ENCODE data around the gene PCNT.
"Not testable (repeated sequence)": the region's sequence is repeated elsewhere in the genome, so short reads cannot be mapped to it uniquely, and the experiment has no call there.

The PCNT gene

DNA sequence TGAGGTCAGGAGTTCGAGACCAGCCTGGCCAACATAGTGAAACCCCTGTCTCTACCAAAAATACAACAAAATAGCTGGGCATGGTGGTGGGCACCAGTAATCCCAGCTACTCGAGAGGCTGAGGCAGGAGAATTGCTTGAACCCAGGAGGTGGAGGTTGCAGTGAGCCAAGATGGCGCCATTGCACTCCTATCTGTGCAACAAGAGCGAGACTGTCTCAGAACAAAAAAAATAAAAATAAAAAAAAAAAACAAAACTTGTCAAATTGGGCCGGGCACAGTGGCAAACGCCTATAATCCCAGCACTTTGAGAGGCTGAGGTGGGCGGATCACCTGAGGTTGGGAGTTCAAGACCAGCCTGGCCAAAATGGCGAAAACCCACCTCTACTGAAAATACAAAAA is 13.7 kb upstream of the PCNT start:
- DNase-seq, result not testable (repeated sequence)

- no peak for DNase-seq
Observed at GRCh38 chr21:46311568-46311967, 12.4 kb upstream of the PCNT start.

- no peak for DNase-seq
Observed at GRCh38 chr21:46312949-46313348, 11.0 kb upstream of the PCNT start.

DNA sequence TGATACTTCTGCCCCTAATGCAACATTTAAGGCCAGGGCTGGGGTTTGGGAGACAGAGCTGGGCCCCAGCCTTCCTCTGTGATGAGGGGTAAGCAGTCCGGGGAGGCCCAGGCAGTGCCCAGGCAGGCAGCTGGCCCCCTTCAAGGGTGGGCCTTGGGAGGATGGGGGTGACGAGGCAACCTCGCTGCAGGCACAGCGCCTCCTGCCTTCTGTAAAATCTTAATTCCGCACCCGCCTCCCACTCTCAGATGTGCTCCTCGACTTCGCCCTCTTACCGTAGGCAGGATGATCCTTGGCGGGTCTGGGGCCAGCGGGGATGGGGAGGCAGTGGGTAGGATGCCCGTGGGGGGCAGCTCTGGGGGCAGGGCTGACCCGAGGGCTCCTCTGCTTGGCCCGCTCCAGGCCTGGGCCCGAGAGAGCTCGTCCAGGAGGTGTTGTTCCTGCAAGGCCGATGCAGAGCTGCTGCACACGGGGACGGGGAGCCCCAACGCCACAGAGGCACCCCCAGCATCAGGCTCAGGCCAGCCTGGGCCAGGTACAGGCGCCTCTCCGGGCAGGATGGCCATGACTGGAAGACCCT is 9.4 kb upstream of the PCNT start:
- no peak for DNase-seq

DNA sequence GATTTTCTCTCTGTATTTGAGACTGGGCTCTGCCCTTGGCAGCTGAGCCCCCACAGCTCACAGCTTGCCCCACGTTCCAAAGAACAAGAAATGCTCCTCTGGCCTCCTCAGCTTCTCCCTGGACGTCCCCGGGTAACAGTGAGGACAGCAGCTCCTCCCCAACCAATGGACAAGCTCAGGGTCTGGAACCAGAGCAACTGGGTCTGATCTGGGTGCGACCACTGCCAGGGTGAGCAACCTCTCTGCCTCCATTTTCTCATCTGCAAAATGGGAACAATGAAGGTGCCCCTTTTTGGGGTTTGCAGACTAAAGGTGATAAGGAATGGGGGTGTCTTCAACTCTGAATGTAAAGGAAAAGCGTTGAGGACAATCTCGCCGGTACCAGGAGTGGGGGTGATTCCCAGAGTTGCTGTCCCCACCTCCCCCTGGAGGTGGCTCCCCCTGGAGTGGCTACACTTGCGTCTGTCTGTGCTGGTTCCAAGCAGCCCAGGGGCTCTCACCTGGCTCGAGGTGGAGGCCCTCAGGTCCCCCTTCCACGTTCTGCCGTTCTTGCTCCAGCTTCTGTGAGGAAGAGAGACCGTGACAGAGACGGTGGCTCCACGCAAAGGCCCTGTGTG is 7.1 kb upstream of the PCNT start:
- no peak for DNase-seq

DNA sequence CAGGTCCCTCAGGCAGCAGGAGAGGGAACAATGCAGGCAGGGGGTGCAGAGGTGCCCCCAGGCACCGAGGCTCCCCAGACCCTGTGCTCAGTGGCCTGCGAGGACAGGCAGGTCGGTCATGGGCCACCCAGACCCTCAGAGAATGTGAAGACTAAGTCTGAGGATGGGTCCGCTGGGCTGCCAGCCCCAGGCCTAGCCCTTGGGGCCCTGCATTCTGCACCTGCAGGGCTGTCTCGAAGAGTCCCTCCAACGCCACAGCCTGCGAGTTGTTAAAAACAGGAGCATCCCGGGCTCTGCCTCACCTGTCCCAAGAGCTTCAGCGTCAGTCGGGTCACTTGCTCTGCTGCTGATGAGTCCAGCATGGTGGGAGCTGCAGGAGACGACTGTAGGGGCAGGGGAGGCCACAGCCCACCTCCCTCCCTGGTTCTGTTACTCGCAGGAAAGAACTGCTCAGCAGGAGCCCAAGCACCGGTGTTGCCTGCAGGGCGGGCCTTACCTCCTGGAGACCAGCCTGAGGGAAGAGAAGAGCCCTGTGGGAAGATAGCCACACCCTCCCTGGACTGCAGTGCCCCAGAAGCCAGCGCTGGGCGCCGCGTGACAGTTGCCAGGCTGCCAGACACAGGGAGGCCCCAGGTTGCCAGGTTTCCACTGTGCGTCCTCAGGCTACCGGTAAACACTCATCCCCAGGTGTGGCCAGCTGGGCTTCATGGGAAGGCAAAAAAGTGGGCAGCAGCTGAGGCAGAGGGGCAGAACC is 6.1 kb upstream of the PCNT start:
- peak; percentile 96 for DNase-seq

GRCh38 chr21:46318464-46318845 is 5.5 kb upstream of the PCNT start:
- no peak for DNase-seq

DNA sequence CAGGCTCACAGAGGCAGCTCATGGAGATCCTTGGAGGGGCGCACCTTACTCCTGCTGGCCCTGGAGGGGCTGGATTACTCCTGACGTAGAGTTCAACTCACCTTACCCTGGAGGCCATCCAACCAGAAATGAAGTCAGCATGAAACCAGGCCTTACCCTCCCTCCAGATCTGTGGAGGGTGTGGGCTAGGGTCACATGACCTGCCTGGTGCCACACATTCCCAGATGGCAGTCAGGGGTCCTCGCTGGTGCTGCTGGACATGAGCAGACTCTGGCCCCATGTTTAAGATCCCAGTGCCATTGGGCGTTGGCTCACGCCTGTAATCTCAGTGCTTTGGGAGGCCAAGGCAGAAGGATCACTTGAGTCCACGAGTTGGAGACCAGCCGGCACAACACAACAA is 4.8 kb upstream of the PCNT start:
- no peak for DNase-seq

DNA sequence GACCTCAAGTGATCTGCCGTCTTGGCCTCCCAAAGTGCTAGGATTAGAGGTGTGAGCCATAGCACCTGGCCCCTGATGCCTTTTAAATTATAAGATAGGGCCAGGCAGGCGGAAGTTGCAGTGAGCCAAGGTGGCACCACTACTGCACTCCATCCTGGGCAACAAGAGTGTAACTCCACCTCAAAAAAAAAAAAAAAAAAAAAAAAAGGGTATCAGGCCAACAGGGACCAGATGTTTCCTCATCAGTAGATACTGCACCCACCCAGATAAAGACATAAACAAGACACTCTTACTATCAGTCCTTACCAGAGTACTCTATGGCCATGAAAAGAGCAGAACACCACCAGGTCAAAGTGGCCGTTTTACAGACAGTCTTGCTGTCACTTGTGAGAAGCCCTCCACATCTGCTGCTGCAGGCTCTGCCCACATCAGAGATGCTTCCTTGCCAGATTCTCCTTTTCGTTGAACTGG is 3.6 kb upstream of the PCNT start:
- DNase-seq, result no peak

GRCh38 chr21:46322351-46323226 is 1.4 kb upstream of the PCNT start:
- no peak for DNase-seq

- no peak for DNase-seq
Observed at GRCh38 chr21:46323227-46323709, 688 bp upstream of the PCNT start.

DNA sequence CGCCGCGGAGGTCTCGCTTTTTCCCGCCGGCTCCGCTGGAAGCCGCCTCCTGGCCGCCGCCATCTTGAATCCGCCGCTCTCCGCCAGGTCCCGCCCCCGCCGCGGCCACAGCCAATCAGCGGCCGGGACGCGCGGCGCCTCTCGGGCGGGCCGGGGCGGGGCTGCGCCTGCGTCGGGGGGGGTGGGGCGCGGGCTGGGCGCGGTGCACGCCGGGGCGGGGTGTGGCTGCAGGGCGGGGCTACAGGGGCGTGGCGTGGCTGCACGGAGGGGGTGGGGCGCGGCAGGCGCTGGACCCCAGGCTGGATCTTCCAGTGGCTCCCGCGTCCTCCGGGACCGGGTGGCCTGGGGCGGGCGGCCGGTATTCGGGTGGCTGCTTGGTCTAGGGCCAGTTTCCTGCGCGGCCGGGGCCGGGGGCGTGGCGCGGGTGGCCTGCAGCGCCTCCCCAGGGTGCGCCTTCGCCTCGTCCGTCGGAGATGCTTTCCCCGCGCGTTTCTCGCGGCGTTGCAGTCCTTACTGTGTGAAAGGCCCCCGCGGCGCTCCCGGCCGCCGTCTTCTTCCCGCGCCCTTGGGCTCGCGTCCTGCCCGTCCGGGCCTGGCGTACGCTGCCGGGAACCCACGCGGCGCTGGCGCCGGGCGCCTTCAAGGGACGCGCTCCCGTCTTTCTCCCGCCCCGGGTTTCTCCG is 575 bp downstream of the PCNT start:
- DNase-seq, result peak; percentile 84

DNA sequence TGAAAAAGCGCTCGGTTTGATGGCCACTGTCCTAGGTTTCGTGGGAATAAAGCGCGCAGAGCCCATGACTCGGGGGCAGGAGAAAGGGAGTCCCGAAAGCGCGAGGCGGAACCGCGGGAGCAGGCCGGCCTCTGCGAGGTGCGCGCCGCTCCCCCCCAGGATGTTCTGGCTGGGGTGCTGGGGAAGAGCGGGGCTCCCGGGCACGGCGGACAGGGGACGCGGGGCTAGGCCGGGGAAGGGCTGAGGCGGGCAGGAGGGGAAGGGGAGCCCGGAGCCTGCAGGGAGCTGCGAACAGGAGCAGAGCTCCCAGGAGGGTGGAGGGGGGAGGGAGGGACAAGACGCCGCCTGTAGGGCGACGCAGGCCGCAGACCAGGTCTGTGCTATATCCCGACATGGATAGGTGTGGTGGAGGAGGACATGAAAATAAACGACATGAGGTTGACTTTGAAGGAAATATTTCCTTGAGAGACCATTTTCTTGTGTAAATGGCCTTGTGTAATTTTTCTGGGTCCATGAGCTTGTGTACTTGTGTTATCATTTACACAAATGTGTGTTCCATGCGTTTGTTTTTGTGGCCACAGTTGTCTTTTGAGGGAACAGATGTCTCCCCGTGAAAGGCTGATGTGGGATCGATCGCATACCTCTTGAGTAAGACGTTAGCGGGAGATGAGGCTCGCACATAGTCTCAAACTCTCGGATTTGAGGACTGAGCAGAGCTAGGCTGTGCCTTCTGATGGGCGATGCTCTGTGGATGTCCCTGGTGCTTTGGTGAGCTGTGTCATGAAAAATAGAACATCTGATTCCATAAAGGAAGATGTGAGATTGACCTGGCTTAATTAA is 1.3 kb downstream of the PCNT start:
- DNase-seq, result peak; percentile 38

- peak; percentile 16 for DNase-seq
Observed at GRCh38 chr21:46326110-46326703, 2.3 kb downstream of the PCNT start.

GRCh38 chr21:46327711-46328110 is 3.8 kb downstream of the PCNT start:
- DNase-seq, result no peak

GRCh38 chr21:46328151-46328550 is 4.2 kb downstream of the PCNT start:
- no peak for DNase-seq

GRCh38 chr21:46329796-46330195 is 5.8 kb downstream of the PCNT start:
- no peak for DNase-seq

DNA sequence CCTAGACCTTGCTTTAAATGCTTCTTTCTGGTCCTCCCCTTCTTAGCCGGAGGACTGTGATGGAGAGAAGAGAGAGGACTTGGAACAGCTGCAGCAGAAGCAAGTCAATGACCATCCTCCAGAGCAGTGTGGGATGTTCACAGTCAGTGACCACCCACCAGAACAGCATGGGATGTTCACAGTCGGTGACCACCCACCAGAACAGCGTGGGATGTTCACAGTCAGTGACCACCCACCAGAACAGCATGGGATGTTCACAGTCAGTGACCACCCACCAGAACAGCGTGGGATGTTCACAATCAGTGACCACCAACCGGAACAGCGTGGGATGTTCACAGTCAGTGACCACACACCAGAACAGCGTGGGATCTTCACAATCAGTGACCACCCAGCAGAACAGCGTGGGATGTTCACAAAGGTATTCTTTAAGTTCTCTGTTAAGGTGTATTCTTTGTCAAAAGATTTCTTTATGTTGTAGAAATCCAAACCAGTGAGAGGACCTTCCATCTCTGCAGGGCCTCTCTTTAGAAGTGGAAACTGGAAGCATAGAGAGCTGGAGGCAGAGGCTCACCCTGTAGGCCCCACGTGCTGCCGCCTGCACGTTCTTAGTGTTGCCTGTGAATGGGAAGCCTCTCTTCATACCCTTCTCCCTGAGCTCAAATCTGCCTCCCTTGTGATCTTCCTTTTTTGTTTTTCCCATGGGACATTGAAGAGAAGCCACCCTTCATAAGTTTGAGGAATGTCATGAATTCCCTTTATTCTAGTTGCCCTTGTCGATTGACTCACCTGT is 10.6 kb downstream of the PCNT start:
- DNase-seq, result no peak

GRCh38 chr21:46336603-46337002 is 12.6 kb downstream of the PCNT start:
- no peak for DNase-seq

- DNase-seq, result no peak
Observed at GRCh38 chr21:46340998-46341397, 17.0 kb downstream of the PCNT start.
